Stimulated activated CD4-positive, alpha-beta T cell treated with anti-CD3 and anti-CD28 coated beads, TNF-alpha, amount 100 ng/mL, for 24 hours (primary cell): ENCODE data around the gene SWT1.
A peak's percentile ranks its signal among the peaks of the same experiment; 100 is the strongest.

ENCODE experiments used
- DNase-seq, 3 experiments: peaks; one replicate each; pipeline ENCODE4 v3.0.0-alpha.2; 2020; ENCODE audit warnings: low read depth in 3 of 3

Gene SWT1

DNA sequence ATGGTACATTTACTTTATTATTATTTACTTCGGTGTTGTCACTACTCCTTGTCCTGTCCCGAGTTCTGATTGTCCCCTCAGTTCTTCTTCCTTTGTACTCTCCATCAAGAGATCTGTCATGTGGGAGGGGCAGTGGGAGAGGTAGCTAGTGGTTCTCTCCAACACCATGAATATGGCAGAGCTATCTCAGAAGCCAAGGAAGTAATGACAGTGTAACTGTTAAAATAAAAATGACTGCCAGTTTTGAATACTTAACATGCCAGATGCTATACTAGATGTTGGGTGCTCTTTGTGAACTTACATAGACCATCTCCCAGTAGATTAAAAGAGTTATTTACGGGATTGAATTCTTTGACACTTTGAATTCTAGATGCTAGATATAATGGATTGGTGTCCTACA is 131.5 kb downstream of the SWT1 start:
- DNase-seq = no peak

DNA sequence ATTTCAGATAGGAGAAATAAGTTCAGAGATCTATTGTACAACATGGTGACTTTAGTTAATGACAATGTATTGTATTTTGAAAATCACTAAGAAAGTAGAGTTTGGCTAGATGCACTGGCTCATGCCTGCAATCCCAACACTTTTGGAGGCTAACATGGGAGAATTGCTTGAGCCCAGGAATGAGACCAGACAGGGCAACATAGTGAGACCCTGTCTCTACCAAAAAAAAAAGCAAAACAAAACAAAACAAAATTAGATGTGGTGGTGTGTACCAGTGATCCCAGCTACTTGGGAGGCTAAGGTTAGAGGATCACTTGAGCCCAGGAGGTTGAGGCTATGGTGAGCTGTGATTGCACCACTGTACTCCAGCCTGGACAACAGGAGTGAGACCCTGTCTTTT is 132.9 kb downstream of the SWT1 start:
- no peak for DNase-seq

DNA sequence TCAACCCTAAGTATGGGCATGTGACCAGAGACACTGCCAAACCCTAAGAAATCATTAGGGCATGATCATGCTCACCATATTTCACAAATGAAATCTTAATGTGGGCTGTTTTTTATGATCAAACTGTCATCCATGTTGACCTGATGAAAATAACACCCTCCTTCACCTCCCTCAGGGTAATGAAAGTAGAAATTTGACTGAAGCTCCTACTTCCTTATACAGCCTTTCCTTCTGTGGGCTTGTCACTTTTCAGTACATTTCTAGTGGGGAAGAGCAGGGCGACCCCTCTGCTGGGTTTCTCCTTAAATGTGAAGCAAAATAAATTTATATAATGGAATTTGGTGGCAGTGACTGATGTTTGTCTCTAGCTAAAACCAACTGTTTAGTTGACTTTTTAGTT is 134.2 kb downstream of the SWT1 start:
- no peak for DNase-seq

DNA sequence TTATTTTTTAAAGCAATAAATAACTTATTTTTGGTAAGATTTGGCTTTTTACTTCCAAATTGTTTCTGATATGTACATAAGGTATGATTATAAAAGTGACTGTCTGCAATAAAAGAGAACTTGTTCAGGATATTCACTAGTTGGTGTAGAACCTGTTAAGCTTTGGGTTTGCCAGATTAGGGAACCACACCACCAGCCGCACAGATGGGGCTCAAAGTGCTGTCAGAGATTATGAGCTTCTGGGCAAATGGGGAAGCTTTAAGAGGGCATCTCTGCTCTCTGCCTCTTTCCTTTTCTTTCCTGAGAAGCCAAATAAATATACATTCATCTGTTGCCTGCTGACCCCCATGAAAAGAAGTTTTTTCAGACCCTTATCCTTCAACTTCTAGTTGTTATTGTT is 134.7 kb downstream of the SWT1 start:
- DNase-seq = no peak

DNA sequence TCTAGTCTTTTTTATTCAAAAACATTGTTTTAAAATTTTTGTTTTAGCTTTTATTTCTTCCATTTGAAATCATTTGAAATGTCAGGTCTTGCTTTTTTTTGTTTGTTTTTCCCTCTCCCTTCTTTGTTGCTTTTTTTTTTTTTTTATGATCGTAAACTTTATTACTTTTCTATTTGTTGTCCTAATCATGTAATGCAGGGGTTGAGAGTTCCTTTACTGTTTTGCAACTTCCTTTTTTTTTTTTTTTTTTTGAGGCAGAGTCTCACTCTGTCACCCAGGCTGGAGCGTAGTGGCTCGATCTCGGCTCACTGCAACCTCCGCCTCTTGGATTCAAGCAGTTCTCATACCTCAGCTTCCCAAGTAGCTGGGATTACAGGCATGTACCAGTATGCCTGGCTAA is 135.3 kb downstream of the SWT1 start:
- no peak for DNase-seq

DNA sequence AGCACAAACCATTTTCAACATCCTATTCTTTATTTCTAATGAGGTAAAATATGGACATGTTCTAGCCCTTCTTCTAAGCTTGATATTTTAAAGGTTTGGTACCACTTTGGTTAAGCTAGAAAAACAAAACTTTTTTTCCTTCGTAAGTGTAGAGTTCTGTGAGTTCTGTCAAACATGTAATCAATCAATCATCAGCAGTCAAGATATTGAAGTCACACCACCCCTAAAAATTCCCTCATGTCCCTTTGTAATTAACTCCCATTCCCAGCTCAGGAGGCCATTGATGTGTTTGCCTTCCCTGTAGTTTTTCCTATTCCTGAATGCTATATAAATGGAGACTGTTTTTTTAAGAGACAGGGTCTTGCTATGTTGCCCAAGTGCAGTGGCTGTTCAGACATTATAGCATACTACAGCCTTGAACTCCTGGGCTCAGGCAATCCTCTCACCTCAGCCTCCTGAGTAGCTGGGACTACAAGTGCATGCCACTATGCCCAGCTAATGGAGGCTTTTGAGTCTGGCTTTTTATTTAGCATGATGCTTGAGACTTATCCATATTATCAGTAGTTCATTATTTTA is 137.1 kb downstream of the SWT1 start:
- no peak for DNase-seq

DNA sequence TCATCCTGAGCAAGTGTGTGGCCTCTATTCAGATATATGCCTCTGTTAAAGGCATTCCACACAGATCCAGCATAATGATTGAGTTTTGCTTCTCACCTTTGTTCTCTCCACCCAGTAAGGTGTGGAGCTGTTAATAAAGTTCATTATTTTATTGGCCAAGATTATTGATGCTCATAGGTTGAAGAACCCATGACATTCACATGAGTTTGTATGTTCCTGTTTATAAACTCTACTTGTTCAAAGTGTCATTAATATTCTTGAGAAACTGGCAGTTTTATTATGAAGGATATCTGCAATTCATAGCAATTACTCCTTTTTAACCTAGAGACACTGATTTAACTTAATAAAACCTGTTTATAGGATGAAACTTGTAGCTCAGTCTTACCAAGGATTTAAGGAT is 138.1 kb downstream of the SWT1 start:
- DNase-seq = no peak

DNA sequence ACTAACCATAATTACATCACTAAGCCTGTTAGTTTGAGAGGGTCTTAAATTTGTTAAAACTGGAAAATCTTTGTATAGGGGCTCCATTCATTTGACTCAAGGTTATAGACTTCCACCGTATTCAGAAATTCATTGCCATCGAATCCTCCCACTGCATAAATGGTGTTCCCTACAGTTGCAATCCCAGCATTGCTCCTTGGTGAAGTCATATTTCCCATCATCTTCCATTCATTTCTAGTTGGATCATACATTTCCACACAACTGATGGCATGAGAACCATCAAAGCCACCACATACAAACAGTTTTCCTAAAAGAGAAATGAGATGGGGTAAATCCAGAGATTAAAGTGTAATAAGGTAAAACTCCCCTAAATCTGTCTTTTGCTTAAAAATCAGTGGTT is 141.0 kb downstream of the SWT1 start:
- no peak for DNase-seq

DNA sequence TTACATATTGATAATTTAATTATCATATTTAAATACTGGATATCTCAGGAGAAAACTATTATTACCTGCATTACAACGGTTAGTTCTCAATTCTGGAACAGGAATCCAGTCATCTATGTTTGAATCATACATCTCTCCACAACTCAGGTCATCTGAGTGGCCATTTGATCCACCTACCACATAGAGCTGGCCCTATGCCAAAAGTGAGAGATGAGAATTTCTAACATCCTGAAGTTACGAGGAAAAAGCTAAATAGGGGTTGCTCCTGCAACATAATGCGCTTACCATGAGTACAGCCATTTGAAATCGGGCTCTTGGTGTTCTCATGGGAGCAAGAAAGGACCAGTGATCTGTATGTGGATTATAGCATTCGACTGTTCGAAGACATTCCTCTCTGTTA is 143.2 kb downstream of the SWT1 start:
- no peak for DNase-seq

DNA sequence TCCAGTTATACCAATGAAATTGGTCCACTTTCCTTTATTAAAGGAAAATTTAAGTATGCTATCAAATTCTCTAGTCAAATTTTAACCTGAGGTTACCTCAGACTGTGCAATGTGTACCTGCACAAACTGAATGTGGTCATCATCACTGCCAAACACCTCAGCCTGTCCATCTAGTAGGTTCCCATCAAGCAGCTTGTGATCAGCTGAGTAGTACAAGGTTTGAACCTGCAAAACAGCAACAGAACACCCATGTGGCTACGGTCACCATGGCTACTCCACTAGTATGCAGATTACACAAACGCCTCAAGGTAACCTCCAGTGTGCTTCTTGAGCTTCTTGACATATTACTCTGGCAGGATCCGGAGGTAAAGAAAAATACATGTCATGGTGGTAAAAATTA is 148.5 kb downstream of the SWT1 start:
- DNase-seq = no peak

DNA sequence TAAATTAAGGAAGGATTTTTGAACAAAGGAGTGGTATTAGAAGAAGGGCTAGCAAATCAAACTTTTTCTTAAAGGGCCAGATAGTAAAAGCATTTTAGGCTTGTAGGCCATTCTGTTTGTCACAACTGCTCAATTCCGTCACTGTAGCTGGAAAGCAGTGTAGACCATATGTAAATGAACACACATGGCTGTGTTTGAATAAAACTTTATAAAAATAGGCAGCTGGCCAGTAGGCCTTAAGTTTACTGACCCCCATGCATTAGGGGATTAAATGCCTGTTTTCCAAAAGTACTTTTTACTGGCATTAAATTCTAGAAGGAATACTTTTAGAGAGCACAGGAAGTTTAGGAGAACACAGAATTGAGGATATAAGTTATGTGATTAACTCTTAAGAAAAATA is 151.2 kb downstream of the SWT1 start:
- DNase-seq = no peak

DNA sequence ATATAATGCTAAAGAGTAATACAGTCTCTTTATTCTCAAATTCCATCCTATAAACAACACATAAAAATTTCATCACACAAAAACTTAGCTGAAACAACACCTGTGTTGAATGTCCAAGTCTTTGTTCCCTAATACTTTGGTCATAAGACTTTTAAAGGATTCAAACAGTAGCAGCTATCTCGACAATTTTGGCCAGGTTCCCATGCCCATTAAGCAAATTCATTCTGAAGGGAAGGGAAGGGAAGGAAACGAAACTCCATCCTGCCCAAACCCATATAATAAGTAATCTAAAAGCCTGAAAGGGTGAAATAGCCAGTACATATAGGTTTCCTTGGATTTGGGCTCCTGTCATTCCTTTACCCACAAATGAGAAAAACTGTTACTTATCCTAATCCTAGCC is 152.6 kb downstream of the SWT1 start:
- DNase-seq = no peak

DNA sequence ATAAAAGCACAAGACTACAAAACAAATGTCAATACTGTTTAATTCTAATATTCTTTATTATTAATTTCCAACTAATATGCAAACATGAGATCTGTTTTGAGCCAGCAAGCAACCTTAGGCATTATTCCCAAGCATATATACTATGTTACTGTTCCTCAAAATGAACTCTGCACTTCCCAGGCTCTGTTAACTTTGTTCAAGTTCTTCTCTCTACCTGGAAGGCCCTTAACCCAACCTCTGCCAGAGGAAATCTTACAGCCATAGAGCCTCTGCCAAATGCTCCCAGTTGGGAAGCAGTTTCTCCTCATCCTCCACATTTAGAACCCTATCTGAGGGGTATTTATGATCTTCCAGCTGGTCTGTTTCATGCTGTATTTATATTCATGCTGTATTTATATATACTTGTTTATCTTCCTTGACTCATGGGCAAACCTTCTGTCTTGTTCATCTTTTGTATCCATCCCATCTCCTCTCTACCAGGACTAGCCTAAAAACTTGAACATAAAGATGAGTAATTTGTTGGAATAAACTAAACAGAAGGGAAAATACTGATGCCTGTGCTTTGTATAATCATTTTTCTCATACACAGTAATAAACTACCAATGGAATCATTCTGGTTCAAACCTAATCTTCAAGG is 154.7 kb downstream of the SWT1 start:
- no peak for DNase-seq

DNA sequence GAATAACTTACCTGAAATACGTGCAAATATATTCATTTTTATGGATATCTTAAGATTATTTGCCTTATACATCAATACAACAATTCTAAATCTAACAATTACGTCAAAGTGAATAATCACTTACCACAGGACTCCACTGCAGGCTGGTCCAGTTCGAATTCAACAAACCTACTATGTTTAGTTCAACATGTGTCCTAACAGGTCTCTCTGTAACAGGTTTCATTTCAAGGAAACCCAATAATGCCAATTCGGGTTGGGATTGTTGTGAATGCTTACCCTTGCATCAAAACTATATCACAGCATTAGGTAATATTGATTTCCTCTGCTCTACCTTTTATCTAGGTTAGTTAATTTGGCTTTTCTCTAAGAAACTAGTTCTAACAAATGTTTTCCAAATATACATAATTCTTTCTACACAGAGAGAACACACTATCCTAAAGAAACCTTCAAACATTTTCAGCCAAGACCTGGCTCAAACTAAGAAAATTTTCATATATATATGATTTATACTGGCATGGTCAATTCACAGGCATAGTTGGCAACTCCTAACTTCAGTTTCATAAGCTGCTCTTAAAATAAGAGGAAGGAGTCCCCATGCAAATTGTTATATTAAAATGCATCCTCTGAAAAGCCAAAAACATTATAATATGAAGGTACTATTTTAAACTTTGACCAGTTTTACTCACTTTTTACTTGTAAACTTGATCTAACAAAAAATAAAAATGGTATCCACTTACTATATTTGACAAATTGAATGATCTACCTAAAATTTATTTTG is 155.6 kb downstream of the SWT1 start:
- no peak for DNase-seq

DNA sequence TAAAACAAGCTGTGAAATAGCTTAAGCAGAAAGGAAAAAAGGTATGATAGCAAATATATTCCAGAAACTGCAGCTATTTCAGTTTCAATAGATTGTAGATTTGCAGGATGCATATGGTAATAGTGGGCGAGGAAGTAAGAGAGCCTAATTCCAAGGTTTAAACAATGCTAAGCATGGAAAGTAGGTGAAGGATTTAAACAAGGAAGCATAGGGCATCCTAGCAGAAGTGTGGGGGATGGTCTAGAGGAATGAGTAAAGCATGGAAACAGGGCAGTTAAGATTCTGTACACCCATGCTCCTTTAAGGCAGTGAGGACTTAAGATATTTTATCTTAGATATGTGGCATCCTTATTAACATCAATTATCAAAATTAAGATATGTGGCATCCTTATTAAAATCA is 157.4 kb downstream of the SWT1 start:
- no peak for DNase-seq

DNA sequence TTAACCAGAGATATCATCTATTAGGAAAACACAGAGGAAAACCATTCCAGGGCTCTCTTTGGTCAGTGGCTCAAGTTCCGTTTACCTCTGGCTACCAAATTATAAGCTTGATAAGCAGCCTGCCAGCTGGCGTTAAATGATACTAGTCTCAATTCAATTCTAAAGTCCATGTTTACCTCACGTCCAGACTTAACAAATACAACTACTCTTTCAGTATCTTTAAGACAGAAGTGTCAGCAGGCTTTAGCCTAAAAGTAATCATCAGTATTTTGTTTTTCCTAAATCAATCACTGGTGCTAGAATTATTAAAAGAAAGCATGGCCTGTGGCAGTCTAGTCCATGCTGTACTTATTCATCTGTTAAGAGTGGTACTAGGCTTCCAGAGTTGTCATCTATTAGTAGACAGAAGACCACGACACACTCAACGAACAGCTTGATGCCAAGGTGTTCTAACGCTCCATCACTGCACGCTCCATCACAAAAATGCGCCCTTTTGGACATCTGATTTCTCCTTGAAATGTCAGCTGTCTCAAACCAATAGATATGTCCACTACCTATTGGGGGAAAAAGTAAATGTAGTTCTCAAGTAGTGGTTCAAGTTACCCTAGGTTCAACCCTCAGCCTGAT is 158.6 kb downstream of the SWT1 start:
- DNase-seq = no peak

DNA sequence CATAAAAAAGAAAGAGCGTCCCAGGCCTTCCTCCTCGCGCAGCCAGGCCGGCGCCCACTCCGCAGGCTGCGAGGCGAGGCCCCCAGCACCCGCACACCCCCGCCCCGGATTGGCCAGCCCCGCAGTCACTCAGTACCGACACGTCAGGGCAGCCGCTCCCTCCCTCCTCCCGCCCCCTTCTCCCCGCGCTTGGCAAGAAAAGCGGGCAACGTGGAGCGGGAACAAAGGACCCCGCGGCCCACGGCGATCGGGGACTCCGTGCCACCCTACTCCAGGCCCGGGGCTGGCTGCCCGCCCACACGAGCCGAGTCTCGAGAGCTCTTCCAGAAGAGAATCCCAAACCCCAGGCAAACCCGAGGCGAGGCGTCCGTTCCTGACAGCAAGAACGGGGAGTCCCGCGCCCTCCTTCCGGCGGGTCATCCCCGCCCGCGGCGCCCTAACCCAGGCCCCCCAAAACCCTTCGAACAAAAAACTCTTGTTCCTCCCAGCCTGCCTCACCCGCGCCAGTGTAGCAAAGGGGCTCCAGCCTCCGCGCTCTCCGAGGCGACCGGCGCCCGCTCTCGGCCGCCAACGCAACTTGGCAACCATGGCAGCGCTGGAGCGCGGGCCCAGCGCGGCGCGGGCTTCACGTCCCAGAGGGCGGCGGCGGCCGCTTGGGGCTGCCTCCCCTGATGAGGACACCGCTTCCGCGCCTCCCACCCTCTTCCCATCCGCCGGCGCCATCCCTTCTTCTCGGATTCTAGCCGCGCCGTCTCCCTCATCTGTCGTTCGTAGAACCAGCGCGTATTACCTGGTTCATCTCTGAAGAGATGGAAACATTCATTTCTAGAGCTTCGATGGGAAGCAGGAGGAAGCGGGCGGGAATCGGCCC is 159.4 kb downstream of the SWT1 start:
- peak; percentile 79 to 92 (median 81) for DNase-seq

DNA sequence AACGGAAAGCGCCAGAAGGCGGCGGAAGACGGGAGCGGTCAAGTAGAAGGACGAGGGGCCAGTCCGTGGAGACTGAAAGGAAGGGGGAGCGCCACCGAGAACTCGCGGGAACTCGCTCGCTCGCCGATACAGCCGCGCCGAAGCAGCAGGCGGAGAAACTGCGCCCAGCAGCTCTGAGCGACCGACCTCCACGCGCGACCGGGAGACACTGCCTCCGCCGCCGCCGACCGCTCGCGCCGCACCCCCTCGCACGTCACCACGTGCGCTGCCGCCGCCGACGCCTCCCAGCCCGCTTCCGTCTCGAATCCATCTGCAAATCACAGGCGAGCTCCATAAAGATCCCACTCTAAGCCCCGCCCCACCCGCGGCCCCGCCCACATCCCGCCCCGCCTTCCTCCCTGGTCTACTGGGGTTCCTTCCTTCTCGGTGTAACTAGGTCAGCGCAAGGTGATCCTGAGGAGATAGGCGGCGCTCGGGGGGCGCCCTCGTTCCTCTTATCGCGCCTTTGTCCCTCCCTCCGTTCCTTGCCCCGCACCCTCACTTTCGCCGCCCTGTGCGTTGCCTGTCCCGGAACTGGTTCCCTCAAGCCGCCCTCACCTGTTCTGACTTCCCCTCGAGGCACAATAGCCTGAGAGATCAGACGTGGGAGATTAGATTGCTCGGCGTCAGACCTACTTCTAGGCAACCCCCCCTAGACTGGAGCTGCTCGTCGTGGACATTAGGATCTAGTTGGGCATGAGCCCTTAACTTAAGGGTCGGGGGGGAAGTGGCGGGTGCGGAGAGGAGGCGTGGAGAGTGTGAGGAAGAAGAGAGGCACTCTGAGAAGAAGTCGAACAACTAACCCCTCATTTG is 160.3 kb downstream of the SWT1 start, which contains the start of gene IVNS1ABP:
Gene IVNS1ABP, minus strand, starts transcription at position 210 of the 852 bp plus-strand sequence. CDS start 7,750 bp downstream, outside the sequence.
- peak; percentile 89 to 93 (median 90) for DNase-seq

DNA sequence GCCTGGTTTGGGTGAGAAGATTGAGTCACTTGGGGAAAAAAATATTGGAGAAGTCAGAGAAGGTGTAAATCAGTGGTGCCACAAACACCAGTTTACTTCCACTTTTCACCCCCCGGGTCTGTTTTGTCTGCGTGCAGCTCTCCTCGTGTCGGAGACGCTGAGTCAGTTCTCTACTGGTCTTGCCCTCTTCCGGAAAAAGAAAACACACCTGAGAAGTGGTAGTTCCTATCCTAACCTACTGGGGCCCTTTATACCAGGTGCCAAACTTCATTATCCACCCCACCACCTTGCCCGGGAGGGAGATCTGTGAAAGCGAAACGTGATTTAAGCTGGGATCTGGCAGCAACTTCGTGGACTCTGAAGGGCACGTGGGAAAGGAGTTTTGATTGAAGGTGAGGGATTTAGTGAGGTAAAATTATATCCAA is 160.9 kb downstream of the SWT1 start:
- DNase-seq = peak; percentile 37 to 73 (median 55)

DNA sequence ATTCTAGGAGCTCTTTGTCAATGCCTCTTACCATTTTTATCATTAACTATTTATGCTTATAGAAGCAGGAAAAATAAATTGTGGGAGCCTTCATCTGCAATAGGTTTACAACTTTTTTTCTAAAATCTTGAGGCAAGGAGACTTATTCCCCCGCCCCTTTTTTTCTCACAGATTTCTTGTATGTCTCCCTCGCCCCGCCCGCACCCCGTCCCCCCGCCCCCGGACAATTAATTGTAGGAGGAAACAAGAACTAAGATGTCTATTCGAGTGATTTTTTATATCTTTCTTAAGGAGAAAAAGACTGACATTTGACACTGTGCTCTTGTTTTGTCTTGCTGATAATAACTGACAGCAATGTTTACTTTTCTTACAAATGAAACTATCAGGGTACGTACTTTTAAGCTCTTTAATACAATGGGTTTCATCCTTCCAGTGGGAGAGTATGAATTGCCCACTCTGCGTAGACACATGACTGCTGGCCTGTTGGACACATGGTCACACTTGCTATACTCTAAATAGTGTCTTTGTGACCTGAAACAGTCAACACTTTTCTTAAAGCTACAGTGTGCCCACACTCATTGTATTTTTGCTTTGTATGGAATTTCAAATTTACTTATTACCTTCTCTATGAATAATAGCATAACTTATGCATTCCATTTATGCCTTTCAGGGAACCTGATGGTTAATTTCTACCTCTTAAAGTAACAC is 161.6 kb downstream of the SWT1 start:
- DNase-seq = no peak
